GM13976 (cell line): Measurements from ENCODE around the gene SLC8A3.

Experiments used
- DNase-seq: peaks from one replicate; pipeline ENCODE4 v3.0.0; 2012; ENCODE audit warnings: low spot score
- in situ Hi-C: fragments of 300-500 bp; cut with MboI; formaldehyde crosslinking; loops from one replicate; pipeline ENCODE4 v1.12.0; 2022; ENCODE audit warnings: low sequenced_read_pairs, mixed read lengths, inconsistent platforms; ENCODE audit not compliant: unreplicated experiment
- TF ChIP-seq, protein P1 (sequence below): IDR thresholded peaks from 2 replicates; pipeline ENCODE4 v1.5.1; 2012; ENCODE audit warnings: borderline replicate concordance, mild to moderate bottlenecking; ENCODE audit not compliant: insufficient read depth; ENCODE audit errors: extremely low read depth, missing control alignments, control extremely low read depth

Gene SLC8A3

GRCh38 chr14:70057519-70058136 lies 131.1 kb downstream of the SLC8A3 start:
- TF ChIP-seq, protein P1, sequence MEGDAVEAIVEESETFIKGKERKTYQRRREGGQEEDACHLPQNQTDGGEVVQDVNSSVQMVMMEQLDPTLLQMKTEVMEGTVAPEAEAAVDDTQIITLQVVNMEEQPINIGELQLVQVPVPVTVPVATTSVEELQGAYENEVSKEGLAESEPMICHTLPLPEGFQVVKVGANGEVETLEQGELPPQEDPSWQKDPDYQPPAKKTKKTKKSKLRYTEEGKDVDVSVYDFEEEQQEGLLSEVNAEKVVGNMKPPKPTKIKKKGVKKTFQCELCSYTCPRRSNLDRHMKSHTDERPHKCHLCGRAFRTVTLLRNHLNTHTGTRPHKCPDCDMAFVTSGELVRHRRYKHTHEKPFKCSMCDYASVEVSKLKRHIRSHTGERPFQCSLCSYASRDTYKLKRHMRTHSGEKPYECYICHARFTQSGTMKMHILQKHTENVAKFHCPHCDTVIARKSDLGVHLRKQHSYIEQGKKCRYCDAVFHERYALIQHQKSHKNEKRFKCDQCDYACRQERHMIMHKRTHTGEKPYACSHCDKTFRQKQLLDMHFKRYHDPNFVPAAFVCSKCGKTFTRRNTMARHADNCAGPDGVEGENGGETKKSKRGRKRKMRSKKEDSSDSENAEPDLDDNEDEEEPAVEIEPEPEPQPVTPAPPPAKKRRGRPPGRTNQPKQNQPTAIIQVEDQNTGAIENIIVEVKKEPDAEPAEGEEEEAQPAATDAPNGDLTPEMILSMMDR: no peak
- in situ Hi-C loops: no loop called here
- no peak for DNase-seq

- in situ Hi-C loops: no loop called here
- no peak for DNase-seq
Observed at GRCh38 chr14:70052990-70053389, 135.8 kb downstream of the SLC8A3 start.

GRCh38 chr14:70050136-70050535 lies 138.6 kb downstream of the SLC8A3 start:
- in situ Hi-C loops: no loop called here
- no peak for DNase-seq
- TF ChIP-seq, protein P1: no peak

More at GRCh38 chr14:70052990-70053389, 135.8 kb downstream of the SLC8A3 start:
- TF ChIP-seq, protein P1: no peak

DNA sequence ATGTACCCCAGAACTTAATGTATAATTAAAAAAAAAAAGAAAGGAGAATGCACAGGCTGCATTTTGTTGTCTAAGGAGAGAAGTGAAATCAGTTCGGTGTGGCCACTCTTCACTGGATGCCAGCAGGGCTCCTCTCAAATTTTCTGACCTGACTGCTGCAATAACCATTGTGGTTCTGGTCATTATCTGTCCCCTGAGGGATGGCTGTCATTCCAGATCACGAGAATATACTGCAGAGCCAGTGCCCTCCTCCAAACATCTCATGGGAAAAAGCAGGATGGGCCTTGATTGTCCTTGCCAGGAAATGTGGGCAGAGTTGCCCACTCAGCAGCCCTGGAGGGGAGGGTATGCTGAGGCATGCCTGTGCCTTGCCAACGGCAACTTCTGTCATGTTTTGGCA lies 139.1 kb downstream of the SLC8A3 start:
- in situ Hi-C loops: no loop called here
- DNase-seq: no peak
- TF ChIP-seq, protein P1: no peak

- DNase-seq: no peak
- TF ChIP-seq, protein P1: no peak
- in situ Hi-C loops: no loop called here
Observed at GRCh38 chr14:70048313-70048654, 140.5 kb downstream of the SLC8A3 start.

DNA sequence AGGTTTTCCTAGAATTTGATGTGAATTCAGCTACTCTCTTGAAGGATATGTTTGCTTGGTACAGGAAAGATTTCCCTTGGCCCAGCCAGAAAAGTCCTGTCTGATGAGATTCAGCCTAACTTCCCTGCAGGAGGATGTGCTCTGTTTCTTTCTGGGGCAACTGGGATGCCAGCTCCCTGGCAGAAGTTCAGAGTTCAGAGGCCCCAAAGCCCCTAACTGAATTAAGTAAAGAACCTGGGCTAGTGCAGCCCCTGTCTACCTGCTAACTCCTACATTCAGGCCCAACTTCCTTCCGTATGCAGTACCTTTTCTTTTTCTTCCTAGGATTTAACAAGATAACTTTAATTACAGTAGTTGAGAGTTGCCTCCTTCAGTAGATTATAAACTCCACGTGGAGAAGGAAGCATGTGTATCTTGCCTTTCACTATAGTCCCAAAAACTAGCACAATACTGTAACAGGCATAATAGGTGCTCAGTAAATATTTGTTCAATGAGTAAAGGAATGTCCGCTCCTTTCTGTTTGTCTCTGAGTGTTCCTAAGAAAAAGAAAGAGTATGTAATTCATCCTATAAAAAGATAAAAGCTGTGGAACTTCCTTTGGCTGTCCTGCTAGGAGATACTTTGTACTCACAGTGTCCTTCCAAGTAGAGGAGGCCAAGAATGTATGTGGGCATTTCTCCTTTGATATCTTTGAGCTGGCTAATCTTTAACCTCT lies 141.0 kb downstream of the SLC8A3 start:
- no peak for DNase-seq
- TF ChIP-seq, protein P1: no peak
- in situ Hi-C loops: no loop called here
